ENCODE results near the gene ERGIC1.

- TF ChIP-seq TARDBP (IDR thresholded peaks at IDR 0.05): no peak
- no peak for TF ChIP-seq LEF1 (IDR thresholded peaks at IDR 0.05; ENCODE audit: borderline replicate concordance)
- TF ChIP-seq FOXM1 (IDR thresholded peaks at IDR 0.05; ENCODE audit: borderline replicate concordance): no peak
- TF ChIP-seq ARNT (IDR thresholded peaks at IDR 0.05): no peak
- no peak for TF ChIP-seq ZNF384 (IDR thresholded peaks at IDR 0.05)
Observed at GRCh38 chr5:172936401-172936800, 102.3 kb downstream of the ERGIC1 start.

All from HEK293T (cell line).